Effector CD8-positive, alpha-beta T cell (primary cell): ENCODE data around the gene TENM4.
"Not testable (repeated sequence)": the region's sequence is repeated elsewhere in the genome, so short reads cannot be mapped to it uniquely, and the experiment has no call there.

Experiments used
- DNase-seq: peaks from one replicate; lab custom pipeline; 2025; lab: John Stamatoyannopoulos, UW

Gene TENM4

GRCh38 chr11:78642979-78643675 lies 797.7 kb downstream of the TENM4 start:
- no peak for DNase-seq

- DNase-seq = no peak
Measured at GRCh38 chr11:78641541-78641940, 799.3 kb downstream of the TENM4 start.

- no peak for DNase-seq
Measured at GRCh38 chr11:78638704-78639380, 802.0 kb downstream of the TENM4 start.

GRCh38 chr11:78637527-78637926 lies 803.3 kb downstream of the TENM4 start:
- DNase-seq = not testable (repeated sequence)

GRCh38 chr11:78635814-78636506 lies 804.9 kb downstream of the TENM4 start:
- DNase-seq = no peak

GRCh38 chr11:78633516-78634310 lies 807.1 kb downstream of the TENM4 start:
- DNase-seq = no peak

GRCh38 chr11:78630561-78631303 lies 810.1 kb downstream of the TENM4 start:
- no peak for DNase-seq

GRCh38 chr11:78630155-78630554 lies 810.7 kb downstream of the TENM4 start:
- DNase-seq = no peak

GRCh38 chr11:78622666-78623065 lies 818.2 kb downstream of the TENM4 start:
- DNase-seq = no peak

- DNase-seq = no peak
Measured at GRCh38 chr11:78620159-78620558, 820.7 kb downstream of the TENM4 start.

- no peak for DNase-seq
Measured at GRCh38 chr11:78615724-78616123, 825.1 kb downstream of the TENM4 start.

- DNase-seq = no peak
Measured at GRCh38 chr11:78613378-78613813, 827.4 kb downstream of the TENM4 start.

GRCh38 chr11:78612721-78613377 lies 828.0 kb downstream of the TENM4 start:
- DNase-seq = no peak

GRCh38 chr11:78609321-78609720 lies 831.5 kb downstream of the TENM4 start:
- not testable (repeated sequence) for DNase-seq

GRCh38 chr11:78607696-78608095 lies 833.1 kb downstream of the TENM4 start:
- DNase-seq = no peak

GRCh38 chr11:78606667-78607066 lies 834.2 kb downstream of the TENM4 start:
- no peak for DNase-seq

GRCh38 chr11:78605296-78605695 lies 835.5 kb downstream of the TENM4 start:
- no peak for DNase-seq

GRCh38 chr11:78603792-78604191 lies 837.0 kb downstream of the TENM4 start:
- no peak for DNase-seq
